HG02610 (cell line): ENCODE data around the gene RSAD1.

Experiments
- ATAC-seq: cut with Tn5 transposase; IDR thresholded peaks from one replicate; pipeline ENCODE4 v1.9.1; 2021; ENCODE audit warnings: mild to moderate bottlenecking, moderate library complexity; ENCODE audit not compliant: unreplicated experiment

RSAD1 gene

DNA sequence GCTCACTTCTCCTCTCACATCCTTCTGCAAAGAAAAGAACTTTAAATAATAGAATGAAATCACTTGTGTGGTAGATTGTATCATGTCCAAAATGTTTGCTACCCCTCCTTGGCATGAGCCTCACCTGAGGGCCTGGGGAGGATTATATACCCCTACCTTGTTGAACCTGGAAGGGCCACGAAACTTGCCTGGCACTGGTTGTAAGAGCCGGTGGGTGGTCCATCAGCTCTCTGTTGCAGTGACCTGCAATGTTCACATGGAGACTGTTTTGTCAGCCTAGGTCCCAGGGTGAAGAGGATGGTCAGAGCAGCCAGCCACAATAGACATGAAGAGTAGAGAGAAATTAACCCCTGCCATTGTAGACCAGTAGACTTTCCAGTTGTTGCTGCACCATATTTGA lies 10.2 kb downstream of the RSAD1 start:
- ATAC-seq = no peak

DNA sequence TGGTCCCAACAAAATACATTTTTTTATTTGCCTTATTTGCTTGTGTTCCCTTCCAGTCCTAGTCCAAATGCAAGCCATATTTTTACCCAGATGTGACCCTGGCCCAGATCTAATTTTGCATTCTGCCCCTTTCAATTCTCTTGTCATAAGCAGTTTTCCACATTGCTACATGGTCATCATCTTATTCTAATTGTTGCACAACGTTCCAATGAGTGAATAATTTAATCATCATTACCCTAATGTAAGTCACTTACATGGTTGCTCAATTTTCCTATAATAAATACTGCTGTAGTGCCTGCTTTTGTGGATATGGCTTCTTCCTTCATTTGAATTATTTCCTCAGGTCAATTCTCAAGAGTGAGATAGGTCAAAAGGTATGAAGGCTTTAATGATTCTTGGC lies 12.8 kb downstream of the RSAD1 start:
- no peak for ATAC-seq

DNA sequence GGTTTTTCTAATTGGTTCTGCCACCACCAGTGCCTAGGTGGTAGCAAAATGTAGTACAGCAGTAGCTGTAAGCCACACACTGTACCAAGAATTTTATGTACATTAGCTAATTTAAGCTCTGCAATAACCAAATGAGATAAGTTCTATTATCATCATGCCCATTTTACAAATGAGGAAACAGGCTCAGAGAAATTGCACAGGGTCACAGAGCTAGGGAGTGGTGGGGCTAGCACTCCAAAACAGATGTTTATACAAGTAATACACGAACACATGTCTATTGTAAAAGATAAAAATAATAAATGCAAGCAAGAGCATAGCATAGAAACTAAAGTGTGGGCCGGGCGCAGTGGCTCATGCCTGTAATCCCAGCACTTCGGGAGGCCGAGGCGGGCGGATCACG lies 13.6 kb downstream of the RSAD1 start:
- ATAC-seq = no peak

DNA sequence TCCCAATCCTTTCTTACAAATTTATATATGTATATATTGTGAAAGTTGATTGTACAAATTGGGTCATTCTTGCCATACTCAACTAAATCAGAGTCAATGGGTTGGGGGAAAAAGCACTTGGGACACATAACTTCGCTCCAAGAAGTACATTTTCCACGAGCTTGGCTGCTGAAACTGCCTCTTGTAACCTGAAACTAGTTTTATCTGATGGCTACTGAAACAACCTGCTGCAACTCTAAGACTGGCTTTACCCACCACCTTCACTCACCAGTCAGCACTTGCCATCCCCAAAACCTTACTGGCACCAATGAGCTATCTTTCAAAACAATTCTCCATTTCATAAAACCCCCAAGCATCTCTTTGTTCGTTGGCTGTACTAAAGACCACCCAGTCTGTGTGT lies 15.1 kb downstream of the RSAD1 start:
- ATAC-seq = no peak

DNA sequence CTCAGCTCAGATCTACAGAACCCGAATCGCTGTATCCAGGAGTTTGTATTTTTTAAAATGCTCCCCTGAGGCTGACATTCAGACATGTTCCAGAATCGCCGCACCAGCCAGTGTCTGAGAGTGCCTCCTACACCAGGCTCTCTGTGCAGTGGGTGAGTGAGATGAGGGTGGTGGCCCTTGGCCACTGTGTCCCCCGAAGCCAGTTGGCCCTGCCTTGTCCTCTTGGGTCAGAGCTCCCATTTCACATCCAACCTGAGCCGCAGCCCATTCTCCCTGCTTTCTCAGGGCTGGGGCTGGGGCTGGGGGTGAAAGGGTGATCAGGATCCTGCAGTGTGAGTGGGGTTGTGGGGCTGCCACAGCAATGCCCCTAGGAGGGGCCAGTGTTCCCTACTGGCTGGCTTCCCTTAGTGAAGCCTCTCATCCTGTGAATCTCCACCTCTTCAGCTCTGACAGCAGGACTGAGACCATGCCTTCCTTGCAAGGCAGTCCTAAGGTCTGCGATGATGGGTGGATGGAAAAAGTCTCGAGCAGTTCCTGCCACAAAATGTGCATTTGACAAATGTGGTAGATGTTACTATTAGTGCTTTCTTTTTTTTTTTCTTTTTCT lies 16.7 kb downstream of the RSAD1 start:
- ATAC-seq = no peak

DNA sequence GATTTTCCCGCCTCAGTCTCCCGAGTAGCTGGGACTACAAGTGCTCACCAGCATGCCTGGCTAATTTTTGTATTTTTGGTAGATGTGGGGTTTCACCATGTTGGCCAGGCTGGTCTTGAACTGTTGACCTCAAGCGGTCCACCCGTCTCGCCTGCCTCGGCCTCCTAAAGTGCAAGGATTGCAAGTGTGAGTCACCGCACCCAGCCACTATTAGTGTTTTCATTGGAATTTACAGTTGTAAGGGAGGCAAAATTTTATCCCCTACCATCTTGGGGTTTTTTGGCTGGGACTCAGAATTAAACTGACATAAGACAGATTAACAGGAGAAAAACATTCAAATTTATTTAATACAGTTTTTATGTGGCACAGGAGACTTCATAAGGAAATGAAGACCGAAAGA lies 17.3 kb downstream of the RSAD1 start:
- no peak for ATAC-seq

DNA sequence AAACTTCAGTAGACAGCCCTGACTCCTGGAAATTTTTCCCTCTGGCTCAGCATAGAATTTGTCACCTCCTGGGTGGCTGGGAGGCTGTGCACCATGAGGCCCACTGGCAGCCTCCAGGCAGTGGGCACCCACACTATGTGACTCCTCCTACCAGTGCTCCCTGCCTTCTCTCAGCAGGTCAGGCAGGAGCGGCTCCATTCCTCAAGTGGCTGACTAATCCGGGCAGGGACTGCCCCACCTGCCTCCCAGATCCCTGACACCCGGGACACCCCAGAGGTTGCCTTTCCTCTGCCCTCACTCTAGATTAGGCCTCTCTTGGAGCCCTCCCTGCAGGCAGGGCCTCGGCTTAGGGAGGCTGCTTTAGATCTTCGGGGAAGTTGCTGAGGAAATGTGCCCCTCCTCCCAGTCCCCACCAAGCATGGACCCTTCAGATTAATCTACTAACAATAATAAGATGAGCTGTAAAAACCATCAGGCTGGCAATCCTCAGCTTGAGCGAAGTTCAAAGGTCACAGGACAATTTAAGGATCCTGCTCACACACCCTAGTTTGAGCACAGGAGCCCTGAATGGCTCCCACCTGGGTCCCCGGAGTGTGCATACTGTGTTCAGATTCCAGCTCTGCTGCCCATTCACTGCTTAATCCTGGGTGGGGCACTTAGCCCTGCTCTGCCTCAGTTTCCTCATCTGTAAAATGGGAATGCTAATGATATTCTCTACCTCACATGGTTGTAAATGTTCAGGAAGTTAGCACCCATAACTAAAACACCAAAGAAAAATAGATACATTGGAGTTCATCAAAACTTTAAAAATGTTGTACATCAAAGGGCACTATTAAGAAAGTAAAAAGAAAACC lies 19.6 kb downstream of the RSAD1 start:
- no peak for ATAC-seq

DNA sequence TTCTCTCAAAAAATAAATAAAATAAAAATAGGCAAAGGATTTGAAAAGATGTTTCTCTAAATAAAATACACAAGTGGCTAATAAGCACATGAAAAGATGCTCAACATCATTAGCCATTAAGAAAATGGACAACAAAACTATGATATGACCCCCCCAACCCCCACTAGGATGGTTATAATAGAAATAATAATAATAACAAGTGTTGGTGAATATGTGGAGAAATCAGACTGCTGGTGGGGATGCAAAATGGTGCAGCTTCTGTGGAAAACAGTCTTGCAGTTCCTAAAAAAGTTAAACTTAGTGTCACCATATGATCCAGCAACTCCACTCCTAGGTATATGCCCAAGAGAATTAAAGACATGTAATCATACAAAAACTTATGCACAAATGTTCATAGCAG lies 20.6 kb downstream of the RSAD1 start:
- ATAC-seq = no peak

DNA sequence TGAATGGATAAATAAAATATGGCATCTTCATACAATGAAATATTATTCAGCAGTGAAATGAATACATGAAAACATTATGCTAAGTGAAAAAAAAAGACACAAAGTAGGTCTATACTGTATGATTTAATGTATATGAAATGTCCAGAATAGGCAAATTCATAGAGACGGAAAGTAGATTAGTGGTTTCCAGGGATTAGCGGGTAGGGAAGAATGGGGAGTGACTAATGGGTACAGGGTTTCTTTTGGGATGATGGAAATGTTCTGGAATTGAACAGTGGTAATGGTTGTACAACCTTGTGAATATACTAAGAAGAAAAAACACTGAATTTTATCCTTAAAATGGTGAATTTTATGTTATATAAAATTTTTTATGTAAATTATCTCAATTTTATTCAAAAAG lies 21.1 kb downstream of the RSAD1 start:
- ATAC-seq = no peak

DNA sequence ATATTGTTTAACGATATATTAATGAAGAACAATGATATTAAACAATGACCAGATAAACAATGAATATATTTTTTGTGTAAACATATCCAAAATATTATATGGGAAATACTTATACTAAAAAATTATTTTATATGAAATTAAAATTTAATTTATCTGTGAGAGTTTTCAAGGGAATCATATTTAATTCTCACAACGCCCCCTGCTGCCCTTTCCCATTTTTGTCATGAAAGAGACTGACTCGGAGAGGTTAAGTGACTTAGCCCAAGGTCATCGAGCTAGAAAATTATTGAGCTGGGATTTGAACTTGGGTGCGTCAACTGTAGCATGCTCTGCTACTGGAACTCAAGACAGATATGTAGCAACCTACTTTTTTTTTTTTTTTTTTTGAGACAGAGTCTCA lies 22.4 kb downstream of the RSAD1 start:
- ATAC-seq = no peak

DNA sequence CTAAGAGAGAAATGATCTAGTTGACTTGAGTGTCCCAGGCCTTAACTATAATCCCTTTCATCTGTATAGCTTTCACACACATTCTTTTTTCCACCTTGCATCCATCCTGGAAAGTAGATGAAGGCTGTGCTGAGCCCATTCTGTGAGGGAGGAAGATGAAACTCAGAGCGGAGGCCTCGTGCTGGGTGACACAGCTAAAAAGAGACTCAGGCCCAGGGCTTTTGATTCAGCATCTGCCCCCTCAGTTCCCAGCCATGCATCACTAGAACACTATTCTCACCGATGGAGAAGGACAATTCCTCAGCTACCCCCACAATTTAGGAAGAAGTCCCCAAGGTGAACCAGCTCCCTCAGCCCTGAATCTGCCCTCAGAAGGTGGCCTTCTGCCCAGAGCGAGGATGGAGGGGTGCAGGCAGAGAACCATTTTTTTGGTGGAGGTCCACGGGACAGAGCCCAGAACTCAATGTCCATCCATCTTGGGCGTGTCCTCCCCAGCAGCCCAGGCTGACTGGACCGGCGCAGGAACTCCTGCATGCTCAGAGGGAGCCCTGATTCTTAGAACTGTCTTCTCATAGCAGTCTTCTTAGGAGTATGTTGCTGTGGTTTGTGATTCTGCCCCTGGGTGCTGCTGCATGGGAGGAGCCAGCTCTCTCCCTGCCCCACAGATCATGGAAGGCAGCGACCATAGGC lies 23.8 kb downstream of the RSAD1 start:
- no peak for ATAC-seq

DNA sequence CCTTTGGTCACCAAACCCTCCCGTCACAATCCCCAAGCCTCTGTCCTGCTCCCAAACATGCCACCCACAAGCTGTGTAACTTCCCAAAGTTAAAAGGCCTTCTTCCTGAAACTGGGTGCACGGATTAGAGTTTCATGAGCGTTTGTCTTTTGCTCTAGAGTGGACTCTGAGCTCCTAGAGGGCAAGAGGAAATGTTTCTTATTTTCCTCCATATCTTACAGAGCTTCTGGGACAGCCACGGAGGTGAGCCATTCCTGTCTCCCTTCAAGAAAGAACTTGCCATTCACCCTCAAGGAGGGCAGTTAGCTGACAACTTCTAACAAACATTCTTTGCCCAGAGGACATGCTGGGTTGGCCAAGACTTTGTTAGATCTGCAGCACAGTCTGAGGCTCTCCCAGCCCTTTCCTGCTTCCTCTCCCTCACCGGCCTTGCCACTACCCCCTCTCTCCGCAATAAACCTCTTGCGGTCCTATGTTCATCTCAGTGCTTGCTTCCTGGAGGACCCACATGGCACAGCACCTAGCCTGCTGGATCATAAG lies 27.0 kb downstream of the RSAD1 start:
- ATAC-seq = no peak

DNA sequence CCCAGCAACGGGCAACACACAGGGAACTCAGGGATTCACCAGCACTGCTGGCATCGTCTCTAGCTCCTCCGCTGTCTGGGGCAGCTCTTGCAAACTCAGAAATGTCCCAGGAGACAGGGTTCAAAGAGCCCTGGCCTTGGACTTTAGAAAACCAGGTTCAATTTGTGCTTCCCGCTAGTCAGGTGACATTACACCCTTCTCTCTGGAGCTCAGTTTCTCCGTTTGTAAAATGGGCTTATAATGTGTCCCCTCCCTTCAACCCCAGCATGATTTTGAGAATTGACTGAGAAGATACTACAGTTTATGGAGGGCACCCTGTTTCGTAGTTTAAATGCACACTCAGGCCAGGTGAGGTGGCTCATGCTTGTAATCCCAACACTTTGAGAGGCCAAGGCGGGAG lies 27.6 kb downstream of the RSAD1 start:
- no peak for ATAC-seq

DNA sequence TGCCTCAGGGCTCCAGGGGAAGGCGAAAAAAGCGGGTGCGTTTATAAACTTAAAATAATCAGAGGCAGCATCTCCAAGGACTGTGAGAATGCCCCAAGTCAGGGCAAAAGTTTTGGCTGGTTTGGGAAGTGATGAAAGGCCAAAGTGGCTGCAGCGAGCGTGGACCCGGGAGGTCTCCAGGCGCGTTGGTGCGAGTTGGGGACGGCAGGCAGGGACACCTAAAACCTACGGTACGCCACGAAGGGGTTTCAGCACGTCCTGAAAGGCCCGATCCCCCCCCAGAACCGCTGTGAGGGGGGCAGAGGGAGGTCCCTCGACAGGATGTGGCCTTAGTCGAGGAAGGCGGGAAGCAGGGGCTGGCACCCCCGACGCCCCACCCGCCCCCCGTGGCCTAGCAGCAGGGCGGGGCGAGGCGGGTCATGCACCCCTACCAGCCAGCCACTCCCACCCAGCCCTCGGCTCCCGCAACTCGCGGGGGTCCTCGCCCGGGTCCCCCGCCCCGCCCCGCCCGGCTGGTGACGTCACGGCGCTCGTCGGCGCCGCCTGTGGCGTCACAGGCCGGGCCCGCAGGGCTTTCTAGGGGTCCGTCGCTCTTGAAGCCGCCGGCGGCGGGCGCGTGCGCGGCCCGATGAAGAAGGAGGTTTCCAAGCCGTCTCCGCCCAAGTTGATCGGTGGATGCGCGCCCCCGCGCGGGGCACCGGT lies 29.4 kb downstream of the RSAD1 start, which contains the start of gene MYCBPAP:
Gene MYCBPAP, plus strand, starts transcription at position 569 of the 702 bp plus-strand sequence. CDS start 236 bp downstream, outside the sequence.
- ATAC-seq = no peak

DNA sequence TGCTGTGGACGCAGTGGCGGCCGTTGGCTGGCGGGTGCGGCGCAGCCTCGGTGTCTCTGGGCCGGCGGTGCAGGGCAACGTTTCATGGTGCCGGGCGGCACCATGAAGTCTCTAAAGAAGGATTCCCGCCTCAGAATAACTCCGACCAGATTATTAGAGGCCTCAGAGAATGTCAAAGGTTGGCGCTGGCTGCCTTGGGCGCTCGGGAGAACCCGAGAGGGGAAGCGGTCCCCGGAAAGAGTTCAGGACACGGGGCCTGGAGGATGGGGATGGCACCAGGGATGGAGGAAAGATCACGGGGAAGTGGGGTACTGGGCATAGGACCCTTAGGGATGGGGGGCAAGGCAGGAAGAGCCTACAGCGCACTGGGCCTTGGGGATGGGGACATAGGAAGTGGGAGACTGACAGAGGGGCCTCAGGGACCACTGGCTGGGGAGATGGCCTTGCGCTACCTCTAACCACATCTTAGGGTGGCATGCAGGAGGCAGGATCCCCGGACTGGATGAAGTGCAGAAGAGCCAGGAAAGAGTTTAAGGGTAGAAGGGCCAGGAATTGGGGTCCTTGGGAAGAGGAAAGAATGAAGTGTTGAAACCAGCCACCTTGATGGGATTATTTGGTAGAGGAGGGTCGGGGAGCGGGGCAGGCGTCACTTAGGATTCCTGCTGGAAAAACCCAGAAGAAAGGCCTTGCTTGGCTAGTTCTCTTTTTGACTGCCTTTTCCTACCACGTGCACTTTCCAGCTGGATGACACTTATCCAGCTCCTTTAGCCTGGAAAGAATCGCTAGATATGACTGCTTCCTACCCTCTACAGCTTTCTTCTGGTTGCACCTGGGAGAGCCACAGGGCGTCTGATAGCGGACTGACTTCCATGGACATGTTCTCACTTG lies 30.2 kb downstream of the RSAD1 start:
- no peak for ATAC-seq

DNA sequence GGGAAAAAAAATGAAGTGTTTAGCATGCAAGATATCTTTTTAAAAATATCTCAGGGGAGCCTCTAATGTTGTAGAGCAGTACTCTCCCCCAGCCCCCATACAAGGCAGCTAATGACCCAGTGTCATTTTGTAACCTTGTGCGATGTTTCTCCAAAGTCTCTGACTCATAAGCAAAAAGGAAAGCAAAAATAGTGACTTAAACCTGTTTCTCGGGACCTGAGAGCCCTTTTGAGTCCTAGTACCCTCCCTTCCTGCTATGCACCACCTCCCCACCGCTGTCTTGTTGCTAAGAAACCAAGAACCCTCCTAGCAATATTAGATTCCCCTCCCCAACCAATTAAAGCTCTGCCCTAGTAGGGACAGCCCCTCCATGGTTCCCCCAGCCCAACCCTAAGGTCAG lies 32.4 kb downstream of the RSAD1 start:
- ATAC-seq = peak; percentile 93

DNA sequence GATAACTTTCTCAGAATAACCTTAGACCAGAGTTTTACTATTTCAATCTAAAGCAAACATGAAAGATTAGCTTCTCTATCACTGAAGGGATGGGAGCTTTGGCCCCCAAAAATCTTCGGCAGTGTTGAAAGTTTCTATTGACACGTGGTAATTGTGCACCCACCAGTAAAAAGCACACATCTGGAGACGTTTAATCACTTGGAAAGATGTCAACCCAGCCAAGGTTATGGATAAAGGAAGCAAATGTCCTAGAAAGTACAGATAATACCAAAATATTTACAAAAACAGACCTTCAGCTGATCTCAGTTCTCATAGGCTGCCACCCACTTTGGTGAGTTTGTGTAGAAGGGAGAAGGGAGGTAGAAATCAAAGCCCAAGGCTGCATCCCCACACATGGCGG lies 34.8 kb downstream of the RSAD1 start:
- ATAC-seq = no peak

DNA sequence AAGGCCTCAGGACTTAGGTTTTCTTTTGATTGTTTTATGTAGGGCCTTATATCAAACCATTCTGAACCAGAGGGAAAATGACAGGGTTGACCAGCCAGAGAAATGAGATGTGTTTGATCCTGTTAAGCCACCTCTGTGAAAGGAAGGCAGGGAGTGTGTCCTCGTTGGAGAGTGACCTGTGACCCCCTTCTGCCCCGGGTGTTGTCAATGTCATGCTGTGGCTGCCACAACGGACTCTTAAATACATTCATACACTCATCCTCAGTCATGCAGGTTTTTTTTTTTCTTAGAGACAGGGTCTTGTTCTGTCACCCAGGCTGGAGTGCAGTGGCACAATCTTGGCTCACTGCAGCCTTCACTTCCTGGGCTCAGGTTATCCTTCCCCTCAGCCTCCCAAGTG lies 35.7 kb downstream of the RSAD1 start:
- no peak for ATAC-seq

DNA sequence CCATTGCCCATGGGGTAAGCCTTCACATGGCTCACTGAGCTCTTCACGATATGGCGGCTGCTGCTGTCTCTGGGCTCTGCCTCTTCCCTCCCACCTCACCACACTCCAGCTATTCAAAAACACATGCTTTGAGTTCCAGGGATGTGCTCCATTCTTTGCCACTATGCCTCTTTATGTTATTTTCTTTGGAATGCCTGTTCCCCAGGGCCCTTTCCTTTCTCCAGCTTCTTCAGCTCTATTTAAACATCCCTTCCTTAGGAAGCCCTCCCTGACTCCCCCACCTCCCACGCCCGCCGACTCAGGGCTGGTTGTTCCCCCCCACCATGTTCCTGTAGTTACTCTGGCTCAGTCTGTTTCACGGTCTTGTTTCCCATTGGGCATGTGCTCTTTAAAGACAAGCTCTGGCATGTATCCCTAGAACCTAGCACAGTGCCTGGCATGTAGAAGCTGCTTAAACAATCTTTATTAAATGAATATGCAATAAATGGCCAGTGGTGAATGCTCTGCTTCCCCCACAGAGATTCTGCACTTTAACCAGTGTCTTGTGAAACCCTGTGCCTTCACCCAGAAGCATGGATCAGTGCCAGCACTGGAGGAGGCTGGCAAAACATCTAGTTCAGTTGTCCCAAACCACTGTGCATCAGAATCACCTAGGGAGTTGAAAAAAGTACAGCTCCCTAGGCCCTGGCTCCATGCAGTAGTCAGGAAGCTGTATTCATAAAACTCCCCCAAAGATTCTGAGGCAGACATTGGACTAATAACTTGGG lies 36.5 kb downstream of the RSAD1 start:
- no peak for ATAC-seq
